GM18511 (cell line): ENCODE data around the gene CSN2.

Source experiments
- ATAC-seq: cut with Tn5 transposase; IDR thresholded peaks from one replicate; pipeline ENCODE4 v1.9.1; 2021; ENCODE audit warnings: mild to moderate bottlenecking, moderate library complexity; ENCODE audit not compliant: unreplicated experiment

The CSN2 gene

DNA sequence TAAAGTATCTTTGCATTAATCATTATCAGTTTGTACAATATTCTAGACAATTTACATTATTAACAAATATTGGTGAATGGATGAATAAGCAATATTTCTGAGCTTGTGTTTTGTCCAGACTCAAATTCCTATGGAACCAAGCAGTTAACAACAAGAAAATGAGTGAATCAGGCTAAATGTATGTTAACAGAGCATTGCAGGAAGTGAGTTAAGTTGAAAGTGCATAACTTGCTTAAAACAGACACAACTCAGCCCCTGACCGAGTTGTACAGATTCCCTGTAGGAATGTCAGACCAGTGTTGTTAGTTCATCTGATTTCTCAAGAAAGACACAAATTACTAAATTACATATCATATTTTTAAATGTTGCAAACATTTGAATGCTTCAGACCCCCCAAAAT is 58.4 kb downstream of the CSN2 start:
- no peak for ATAC-seq
